Stimulated activated CD8-positive, alpha-beta memory T cell treated with anti-CD3 and anti-CD28 coated beads, Interleukin-4, amount 100 ng/mL, for 24 hours (primary cell): ENCODE data around the gene BTNL2.

Source experiments
- DNase-seq: peaks from one replicate; pipeline ENCODE4 v3.0.0-alpha.2; 2020; ENCODE audit warnings: low read depth

BTNL2 gene

GRCh38 chr6:32413427-32414047 is 6.6 kb upstream of the BTNL2 start:
- DNase-seq = peak; percentile 75

- DNase-seq = no peak
Observed at GRCh38 chr6:32411566-32412327, 4.8 kb upstream of the BTNL2 start.

GRCh38 chr6:32410906-32411305 is 3.9 kb upstream of the BTNL2 start:
- no peak for DNase-seq

- no peak for DNase-seq
Observed at GRCh38 chr6:32406197-32406596, 784 bp downstream of the BTNL2 start.

- no peak for DNase-seq
Observed at GRCh38 chr6:32405656-32406055, 1.3 kb downstream of the BTNL2 start.

- DNase-seq = no peak
Observed at GRCh38 chr6:32402812-32403211, 4.2 kb downstream of the BTNL2 start.

- no peak for DNase-seq
Observed at GRCh38 chr6:32401284-32401963, 5.6 kb downstream of the BTNL2 start.

GRCh38 chr6:32397252-32397920 is 9.6 kb downstream of the BTNL2 start:
- DNase-seq = no peak

GRCh38 chr6:32396028-32396427 is 11.0 kb downstream of the BTNL2 start:
- DNase-seq = no peak

- no peak for DNase-seq
Observed at GRCh38 chr6:32393665-32394420, 13.1 kb downstream of the BTNL2 start.

- DNase-seq = no peak
Observed at GRCh38 chr6:32391505-32391904, 15.5 kb downstream of the BTNL2 start.

GRCh38 chr6:32387589-32388340 is 19.2 kb downstream of the BTNL2 start:
- DNase-seq = no peak

- DNase-seq = no peak
Observed at GRCh38 chr6:32386040-32386439, 20.9 kb downstream of the BTNL2 start.

- no peak for DNase-seq
Observed at GRCh38 chr6:32382757-32383420, 24.1 kb downstream of the BTNL2 start.

GRCh38 chr6:32379545-32379944 is 27.4 kb downstream of the BTNL2 start:
- DNase-seq = no peak

- no peak for DNase-seq
Observed at GRCh38 chr6:32375739-32376529, 31.0 kb downstream of the BTNL2 start.

- no peak for DNase-seq
Observed at GRCh38 chr6:32371803-32372202, 35.2 kb downstream of the BTNL2 start, which contains the start of gene TSBP1. Gene TSBP1, minus strand, starts transcription at chr6:32371903. Its CDS starts 197 bp downstream, at chr6:32371706.

- DNase-seq = no peak
Observed at GRCh38 chr6:32371229-32371628, 35.8 kb downstream of the BTNL2 start.

GRCh38 chr6:32370505-32370904 is 36.5 kb downstream of the BTNL2 start:
- no peak for DNase-seq

- no peak for DNase-seq
Observed at GRCh38 chr6:32369660-32370059, 37.3 kb downstream of the BTNL2 start.
